H1 (cell line): ENCODE data around the gene CRTC2. TPM values are rescaled to one million over a fixed set of nuclear protein-coding genes. Genes with fewer than 3 reads are reported as not detected.

Experiments
- CTCF ChIA-PET: fragments of 300-600 bp; sonication (Branson Sonifier 250); formaldehyde crosslinking; loops from one replicate; lab custom pipeline; 2021; ENCODE audit not compliant: partially characterized antibody; lab: Charles Lee
- POLR2A ChIA-PET: fragments of 300-600 bp; sonication (Branson Sonifier 250); formaldehyde crosslinking; loops from one replicate; lab custom pipeline; 2021; ENCODE audit warnings: inconsistent platforms; ENCODE audit not compliant: partially characterized antibody; lab: Charles Lee
- DNase-seq, 2 experiments: peaks; one replicate each; pipeline versions ENCODE4 v3.0.0 to v3.0.0-alpha.2; 2010 to 2022; ENCODE audit warnings: low spot score in 2 of 2, low read depth in 1 of 2, mixed read lengths in 1 of 2
- FAIRE-seq: peaks from 2 replicates; lab custom pipeline; 2011; peaks lifted over from hg19 to GRCh38; lab: Jason Lieb, UNC
- H2AFZ ChIP-seq: 2 replicates; pipeline ENCODE4 v1.8.1; 2012; ENCODE audit warnings: low read length, inconsistent platforms
- H2AK5ac ChIP-seq: 2 replicates; pipeline ENCODE4 v1.6.1; 2013; ENCODE audit warnings: low read depth, low read length
- H2BK120ac ChIP-seq: replicated peaks from 2 replicates; pipeline ENCODE3; 2013; ENCODE audit warnings: low read depth, low read length, inconsistent platforms
- H2BK12ac ChIP-seq: 2 replicates; pipeline ENCODE4 v1.6.1; 2013; ENCODE audit warnings: low read depth, low read length
- H2BK15ac ChIP-seq: 2 replicates; pipeline ENCODE4 v1.6.1; 2013; ENCODE audit warnings: low read length
- H2BK20ac ChIP-seq: 2 replicates; pipeline ENCODE4 v1.6.1; 2013; ENCODE audit warnings: low read length
- H2BK5ac ChIP-seq: 2 replicates; pipeline ENCODE4 v1.6.1; 2013; ENCODE audit warnings: low read depth, low read length
- H3K14ac ChIP-seq: 2 replicates; pipeline ENCODE4 v1.6.1; 2013; ENCODE audit warnings: inconsistent platforms; ENCODE audit not compliant: insufficient read length
- H3K18ac ChIP-seq: 2 replicates; pipeline ENCODE4 v1.6.1; 2013; ENCODE audit warnings: low read length; ENCODE audit errors: extremely low read depth
- H3K23ac ChIP-seq: 2 replicates; pipeline ENCODE4 v1.6.1; 2013; ENCODE audit warnings: inconsistent platforms; ENCODE audit not compliant: insufficient read length
- H3K23me2 ChIP-seq: 2 replicates; pipeline ENCODE4 v1.6.1; 2013; ENCODE audit warnings: low read depth, low read length
- H3K27ac ChIP-seq: 2 replicates; pipeline ENCODE4 v1.6.1; 2011; ENCODE audit warnings: low read depth, low read length, inconsistent platforms
- H3K27me3 ChIP-seq, 4 experiments: replicated peaks in 1 of 4; 1 replicate in 1 of 4; 2 replicates in 3 of 4; pipeline versions ENCODE4 v1.6.1 to v1.8.1; 2011 to 2013; ENCODE audit warnings: low read length in 3 of 4, mild to moderate bottlenecking in 3 of 4, inconsistent platforms in 2 of 4, mixed read lengths in 2 of 4, moderate library complexity in 1 of 4; ENCODE audit not compliant: control insufficient read depth in 3 of 4, insufficient read depth in 3 of 4; ENCODE audit errors: extremely low read depth in 1 of 4
- H3K36me3 ChIP-seq, 4 experiments: 2 replicates each; pipeline versions ENCODE4 v1.6.1 to v1.8.1; 2011 to 2013; ENCODE audit warnings: mild to moderate bottlenecking in 4 of 4, low read length in 3 of 4, moderate library complexity in 2 of 4, control low read depth in 1 of 4, inconsistent platforms in 1 of 4; ENCODE audit not compliant: insufficient read depth in 4 of 4, control insufficient read depth in 2 of 4
- H3K4ac ChIP-seq: replicated peaks from 2 replicates; pipeline ENCODE3; 2013; ENCODE audit warnings: low read length, low read depth, mixed read lengths, inconsistent platforms; ENCODE audit not compliant: insufficient read length
- H3K4me1 ChIP-seq, 4 experiments: replicated peaks in 1 of 4; 1 replicate in 1 of 4; 2 replicates in 3 of 4; pipeline versions ENCODE4 v1.6.1 to v1.8.1; 2011 to 2013; ENCODE audit warnings: low read length in 3 of 4, inconsistent platforms in 2 of 4, mixed read lengths in 1 of 4; ENCODE audit not compliant: insufficient read depth in 4 of 4, control insufficient read depth in 3 of 4
- H3K4me2 ChIP-seq, 2 experiments: 2 replicates each; pipeline versions ENCODE4 v1.6.1 to v1.8.1; 2011 to 2013; ENCODE audit warnings: low read depth in 2 of 2, low read length in 2 of 2, control low read depth in 1 of 2, inconsistent platforms in 1 of 2, mild to moderate bottlenecking in 1 of 2; ENCODE audit not compliant: insufficient read depth in 1 of 2
- H3K4me3 ChIP-seq, 4 experiments: fragments of 200-600, 300-600 bp in 1 of 4; sonication (generic), shearing (Covaris generic), sonication (Bioruptor Twin) in 1 of 4; 2 replicates each; pipeline versions ENCODE4 v1.5.1 to v1.8.1; 2011 to 2016; ENCODE audit warnings: low read length in 4 of 4, low read depth in 3 of 4, control low read depth in 2 of 4, inconsistent platforms in 2 of 4, mild to moderate bottlenecking in 2 of 4, mixed read lengths in 1 of 4, moderate library complexity in 1 of 4; ENCODE audit not compliant: insufficient read depth in 2 of 4; ENCODE audit errors: extremely low read depth in 1 of 4
- H3K56ac ChIP-seq: replicated peaks from 2 replicates; pipeline ENCODE3; 2013; ENCODE audit warnings: low read depth, mild to moderate bottlenecking, mixed read lengths, low read length, inconsistent platforms; ENCODE audit not compliant: insufficient read length
- H3K79me1 ChIP-seq: 2 replicates; pipeline ENCODE4 v1.6.1; 2013; ENCODE audit warnings: low read depth, low read length, control low read depth
- H3K79me2 ChIP-seq, 2 experiments: 2 replicates each; pipeline versions ENCODE4 v1.6.1 to v1.8.1; 2012 to 2013; ENCODE audit warnings: low read length in 2 of 2, mild to moderate bottlenecking in 2 of 2, inconsistent platforms in 1 of 2; ENCODE audit not compliant: insufficient read depth in 2 of 2, control insufficient read depth in 1 of 2
- H3K9ac ChIP-seq, 4 experiments: replicated peaks in 1 of 4; 1 replicate in 1 of 4; 2 replicates in 3 of 4; pipeline versions ENCODE4 v1.6.1 to v1.8.1; 2011 to 2013; ENCODE audit warnings: low read depth in 3 of 4, low read length in 3 of 4, control low read depth in 2 of 4, mild to moderate bottlenecking in 2 of 4, moderate library complexity in 2 of 4, inconsistent platforms in 1 of 4; ENCODE audit errors: extremely low read depth in 1 of 4
- H3K9me3 ChIP-seq, 2 experiments: 2 replicates each; pipeline versions ENCODE4 v1.6.1 to v1.8.1; 2012 to 2013; ENCODE audit warnings: mild to moderate bottlenecking in 2 of 2, moderate library complexity in 2 of 2, control low read depth in 1 of 2, inconsistent platforms in 1 of 2, low read depth in 1 of 2, low read length in 1 of 2, mixed read lengths in 1 of 2; ENCODE audit not compliant: insufficient read depth in 2 of 2
- H4K20me1 ChIP-seq, 2 experiments: replicated peaks in 1 of 2; 2 replicates each; pipeline versions ENCODE3 to v1.8.1; 2011 to 2013; ENCODE audit warnings: inconsistent platforms in 2 of 2, low read length in 2 of 2, mild to moderate bottlenecking in 1 of 2; ENCODE audit not compliant: insufficient read depth in 2 of 2, control insufficient read depth in 1 of 2
- H4K5ac ChIP-seq: 2 replicates; pipeline ENCODE4 v1.6.1; 2013; ENCODE audit warnings: low read length, low read depth, mixed read lengths, inconsistent platforms; ENCODE audit not compliant: insufficient read length
- H4K8ac ChIP-seq: 2 replicates; pipeline ENCODE4 v1.8.0; 2013; ENCODE audit warnings: mild to moderate bottlenecking, moderate library complexity, low read length, inconsistent platforms; ENCODE audit not compliant: insufficient read depth; ENCODE audit errors: extremely low read depth
- H4K91ac ChIP-seq: replicated peaks from 2 replicates; pipeline ENCODE3; 2013; ENCODE audit warnings: low read length, mixed read lengths, inconsistent platforms; ENCODE audit not compliant: insufficient read length
- BACH1 ChIP-seq: IDR thresholded peaks from 2 replicates; pipeline ENCODE4 v1.6.1; 2012; ENCODE audit warnings: low read length, improper control_type of control experiment
- BRCA1 ChIP-seq: IDR thresholded peaks from 2 replicates; pipeline ENCODE4 v1.6.1; 2012; ENCODE audit warnings: low read depth, low read length, improper control_type of control experiment
- CTCF ChIP-seq, 3 experiments: IDR thresholded peaks; 1 replicate in 2 of 3; 2 replicates in 1 of 3; pipeline versions ENCODE4 v1.5.1 to v1.6.1; 2011; ENCODE audit warnings: low read length in 3 of 3, mild to moderate bottlenecking in 3 of 3, inconsistent platforms in 2 of 3, low read depth in 1 of 3, moderate library complexity in 1 of 3; ENCODE audit not compliant: insufficient read depth in 1 of 3; ENCODE audit errors: control extremely low read depth in 1 of 3
- GTF2F1 ChIP-seq: IDR thresholded peaks from 2 replicates; pipeline ENCODE4 v1.6.1; 2012; ENCODE audit warnings: low read depth, low read length, improper control_type of control experiment, borderline replicate concordance
- JUN ChIP-seq: IDR thresholded peaks from 2 replicates; pipeline ENCODE4 v1.6.1; 2011; ENCODE audit warnings: low read depth, mild to moderate bottlenecking, improper control_type of control experiment, low read length
- KDM4A ChIP-seq: IDR thresholded peaks from one replicate; pipeline ENCODE4 v1.7.1; 2012; ENCODE audit warnings: low read depth, mild to moderate bottlenecking, moderate library complexity, low read length, inconsistent platforms; ENCODE audit not compliant: severe bottlenecking
- KDM5A ChIP-seq: fragments of 200-600 bp; IDR thresholded peaks from 2 replicates; pipeline ENCODE4 v1.7.1; 2012; ENCODE audit warnings: mild to moderate bottlenecking, low read length, inconsistent platforms, mixed read lengths
- POLR2A ChIP-seq, 2 experiments: IDR thresholded peaks; 1 replicate in 1 of 2; 2 replicates in 1 of 2; pipeline ENCODE4 v1.6.1; 2011; ENCODE audit warnings: low read depth in 2 of 2, low read length in 2 of 2, mild to moderate bottlenecking in 2 of 2; ENCODE audit errors: control extremely low read depth in 1 of 2
- SIN3A ChIP-seq, 2 experiments: IDR thresholded peaks in 1 of 2; conservative IDR thresholded peaks in 1 of 2; 2 replicates each; pipeline ENCODE4 v1.6.1; 2011 to 2012; ENCODE audit warnings: low read length in 2 of 2, improper control_type of control experiment in 1 of 2, low read depth in 1 of 2, mild to moderate bottlenecking in 1 of 2
- SP1 ChIP-seq: IDR thresholded peaks from 2 replicates; pipeline ENCODE4 v1.6.1; 2011; ENCODE audit warnings: low read depth, low read length
- TBP ChIP-seq: IDR thresholded peaks from 2 replicates; pipeline ENCODE4 v1.6.1; 2011; ENCODE audit warnings: low read depth, low read length, improper control_type of control experiment
- WGBS, 2 experiments: shearing (Covaris generic) in 1 of 2; methylation state at CpG; one replicate each; pipeline versions ENCODE4 v1.1.6 to v1.1.7; 2013 to 2015; ENCODE audit warnings: low lambda C conversion rate in 2 of 2, mixed read lengths in 2 of 2, inconsistent platforms in 1 of 2, low coverage in 1 of 2, missing lambda C conversion rate in 1 of 2; ENCODE audit not compliant: insufficient replicate concordance in 2 of 2, insufficient coverage in 1 of 2, insufficient read length in 1 of 2; ENCODE audit errors: extremely low coverage in 1 of 2, missing lambda C conversion rate in 1 of 2; 5-methylcytosine and 5-hydroxymethylcytosine counted together
- polyA plus RNA-seq, 7 experiments: library from polyadenylated mRNA; depleted of rRNA in 3 of 7; stranded (reverse) in 5 of 7; unstranded in 2 of 7; fragments of >200 nt in 5 of 7; fragments of 200-250 nt in 2 of 7; gene quantifications; 1 replicate in 5 of 7; 2 replicates in 1 of 7; 4 replicates in 1 of 7; pipeline versions ENCODE4 v1.2.1 to v1.2.3, GENCODE V29; 2011 to 2013; ENCODE audit warnings: missing spikeins in 2 of 7, mixed read lengths in 2 of 7
- total RNA-seq: library from RNA; stranded (reverse); fragmentation: NEBNext Ultra II Directional; extraction: Animal tissue kit (Norgen Biotek cat#: 25700); gene quantifications from 2 replicates; pipeline ENCODE4 v1.2.1, GENCODE V29; 2021

Gene CRTC2
- total and polyA plus RNA-seq, 2 of the 8 experiments (the other 6 are each of a cell fraction or from before 2014, with no cell fraction given) = 28.6 to 34.3 TPM

DNA sequence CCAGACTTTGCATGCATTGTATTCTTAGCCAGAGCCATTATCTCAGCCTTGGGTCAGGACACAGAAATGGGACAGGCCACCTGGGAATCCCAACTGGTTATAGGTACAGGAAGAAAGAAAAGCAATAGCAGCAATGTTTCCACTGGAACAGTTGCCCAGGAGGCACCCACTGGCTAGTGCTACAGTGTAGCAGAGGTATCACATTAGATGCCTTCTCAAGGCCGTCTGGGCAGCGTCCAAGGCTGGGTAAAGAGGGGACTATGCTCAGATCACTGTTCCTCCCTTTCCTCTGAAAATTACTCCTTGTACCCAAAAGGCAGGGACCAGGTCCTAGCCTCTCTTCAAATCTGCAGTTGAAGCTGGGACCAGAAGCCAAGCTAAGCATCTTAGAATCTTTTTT lies 11.9 kb upstream of the CRTC2 start:
- H2AK5ac ChIP-seq = no peak overlapping the region
- H3K9ac ChIP-seq = no peak overlapping the region
- H3K56ac ChIP-seq = no peak overlapping the region
- no peak overlapping the region for H2BK15ac ChIP-seq
- H3K4me3 ChIP-seq = no peak overlapping the region
- no peak overlapping the region for H3K27ac ChIP-seq
- no peaks in the 10 kb centered on the region for H3K9me3 ChIP-seq
- no peak overlapping the region for H2BK5ac ChIP-seq
- H4K5ac ChIP-seq = no peak overlapping the region
- 90% methylated on average over 2 of the region's 2 CpGs; no CpG with 5 or more reads in 1 of the 2 experiments for WGBS, 2 experiments
- no peaks in the 10 kb centered on the region for H3K27me3 ChIP-seq
- H4K91ac ChIP-seq = no peak overlapping the region
- H3K23me2 ChIP-seq = peaks cover 10% of the 10 kb centered on the region; the same call in 1 of the 2 replicates
- no peak for DNase-seq
- H4K20me1 ChIP-seq = no peaks in the 10 kb centered on the region
- no peak overlapping the region for H4K8ac ChIP-seq
- no peak overlapping the region for H2BK12ac ChIP-seq
- H3K18ac ChIP-seq = no peak overlapping the region
- no peaks in the 10 kb centered on the region; the same call in 1 of the 2 replicates for H3K79me1 ChIP-seq
- no peak overlapping the region for H3K14ac ChIP-seq
- H3K4me1 ChIP-seq = peaks cover 0 to 12% (median 5%) of the 10 kb centered on the region in 4 experiments; a peak in 5 of 7 replicates
- ChIA-PET CTCF (interaction anchor here (0.5 to 1.7 kb wide), 2 partner anchors 24 to 420 kb away, joined by 4 to 5 read pairs; partner anchors contain the start of gene DENND4B), POLR2A (interaction anchor here (1.4 to 15.7 kb wide), 6 partner anchors 4 to 178 kb away, joined by 3 to 454 read pairs (median 190); partner anchors contain the start of genes CREB3L4, CRTC2, GATAD2B and JTB)
- no peak overlapping the region for H2AFZ ChIP-seq
- H3K4ac ChIP-seq = no peak overlapping the region
- H3K4me2 ChIP-seq = no peak overlapping the region
- peaks cover 0 to 18% of the 10 kb centered on the region in 2 experiments; a peak in 2 of 4 replicates for H3K79me2 ChIP-seq
- peaks cover 8 to 27% (median 13%) of the 10 kb centered on the region in 4 experiments; a peak in 7 of 8 replicates for H3K36me3 ChIP-seq
- no peak for FAIRE-seq
- H3K23ac ChIP-seq = no peak overlapping the region
- H2BK120ac ChIP-seq = no peak overlapping the region
- H2BK20ac ChIP-seq = no peak overlapping the region
- TF ChIP-seq POLR2A (IDR thresholded peaks at IDR 0.05; ENCODE audit: control extremely low read depth in 1 of 2, low read depth in 2 of 2, low read length in 2 of 2) (no peak), KDM4A (no peak), SP1 (no peak), KDM5A (no peak), TBP (no peak), BACH1 (no peak), GTF2F1 (no peak), JUN (no peak), BRCA1 (no peak), CTCF (IDR thresholded peaks at IDR 0.05; ENCODE audit: control extremely low read depth in 1 of 3, insufficient read depth in 1 of 3, low read depth in 1 of 3, low read length in 3 of 3) (no peak), SIN3A (conservative IDR thresholded peaks at IDR 0.05 in 1 of 2, IDR thresholded peaks at IDR 0.05 in 1 of 2; ENCODE audit: low read depth in 1 of 2, low read length in 2 of 2) (no peak)
